HT1080 (cell line): ENCODE data around the gene SPATA46. TPM values are rescaled to one million over a fixed set of nuclear protein-coding genes. Genes with fewer than 3 reads are reported as not detected.
"Not testable (repeated sequence)": the region's sequence is repeated elsewhere in the genome, so short reads cannot be mapped to it uniquely, and the experiment has no call there.

Experiments used
- DNase-seq: peaks from one replicate; pipeline ENCODE4 v3.0.0-alpha.2; 2015; ENCODE audit warnings: low read depth
- total RNA-seq: library from RNA; depleted of rRNA; stranded (reverse); fragments of >200 nt; shearing (Covaris generic); gene quantifications from 2 replicates; pipeline ENCODE4 v1.2.3, GENCODE V29; 2014

Gene SPATA46
- total RNA-seq, 1 experiment from 2014 or later: not detected

DNA sequence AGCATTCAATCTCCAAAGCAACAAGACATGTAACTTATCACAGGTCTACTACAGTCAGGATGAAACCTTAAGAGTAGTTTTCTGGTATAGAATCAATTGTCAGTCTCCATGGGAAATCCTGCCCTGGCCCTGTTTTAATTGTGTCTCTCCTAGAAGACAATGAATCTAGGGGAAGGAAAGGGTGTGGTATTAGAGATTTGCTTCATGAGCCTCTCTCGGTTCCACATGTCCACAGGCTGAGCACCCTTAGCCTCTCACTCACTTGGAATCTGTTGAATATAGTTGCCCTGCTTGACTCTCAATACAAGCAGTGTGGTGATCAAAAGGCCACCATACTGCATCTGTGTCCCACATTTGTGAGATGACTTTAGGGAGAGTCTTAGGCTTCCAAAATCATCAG, 17.7 kb downstream of the SPATA46 start:
- no peak for DNase-seq

DNA sequence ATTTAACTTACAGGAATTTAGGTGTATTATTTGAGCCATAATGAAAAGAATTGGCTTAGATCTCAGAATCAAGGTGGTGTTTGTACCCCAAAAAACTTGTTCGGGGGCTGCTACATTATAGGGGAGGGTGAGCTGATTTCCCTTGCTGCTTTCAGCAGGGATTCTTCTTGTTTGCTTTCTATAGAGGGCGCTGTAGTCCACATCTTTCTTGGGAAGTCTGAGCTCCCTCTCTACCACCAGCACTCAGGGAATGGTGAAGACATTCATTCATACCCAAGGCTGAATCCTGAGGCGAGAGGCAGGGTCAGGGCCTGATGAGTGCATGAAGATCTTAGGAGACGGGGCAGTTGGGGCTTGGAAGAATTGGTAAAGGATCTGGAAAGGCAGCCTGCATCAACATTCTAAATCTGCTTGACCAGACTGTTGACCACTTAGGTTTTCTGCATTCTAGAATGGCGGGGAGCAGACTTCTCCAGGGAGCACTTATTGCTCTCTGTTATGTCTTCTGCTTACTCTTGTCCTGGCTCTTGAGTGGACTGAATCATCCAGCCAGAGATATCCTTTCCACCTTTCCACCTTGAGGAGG, 18.9 kb downstream of the SPATA46 start:
- DNase-seq: peak; percentile 24

DNA sequence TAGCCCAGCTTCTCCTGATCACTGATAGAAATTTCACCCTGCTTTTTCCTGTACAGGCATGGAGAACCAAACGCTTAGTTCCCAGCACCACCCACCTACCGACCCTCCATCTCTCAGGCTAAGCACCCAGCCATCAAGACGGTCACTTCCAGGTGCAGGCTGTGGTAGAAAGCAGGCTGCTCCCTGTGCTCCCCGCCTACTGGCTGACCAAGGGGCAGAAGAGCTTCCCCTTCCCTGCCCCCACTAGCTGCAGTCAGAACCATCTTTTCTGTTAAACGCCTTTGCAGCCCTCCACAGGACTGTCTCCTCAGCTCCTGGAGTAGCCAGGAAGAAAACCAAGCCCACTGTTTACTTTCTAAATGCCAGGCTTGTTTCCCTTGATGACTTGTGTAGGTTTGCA, 23.0 kb downstream of the SPATA46 start:
- DNase-seq: no peak

DNA sequence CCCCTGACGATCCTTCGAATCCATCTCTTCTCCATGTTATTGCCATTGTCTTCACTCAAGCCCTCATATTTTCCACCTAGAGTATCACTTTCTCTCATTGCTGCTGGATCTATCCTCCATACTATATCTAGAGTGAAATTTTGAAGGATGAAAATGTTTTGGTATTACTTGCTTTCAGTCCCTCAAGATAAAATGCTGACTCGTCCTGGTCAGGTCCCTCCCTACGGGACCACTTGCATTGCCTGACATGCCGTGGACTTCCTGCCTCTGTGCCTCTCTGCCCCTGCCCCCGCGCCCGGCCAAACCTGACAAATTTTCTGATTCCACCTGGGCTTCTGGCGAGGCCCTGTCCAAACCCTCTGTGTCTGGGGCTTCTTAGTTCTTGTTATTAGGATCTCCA, 23.6 kb downstream of the SPATA46 start:
- no peak for DNase-seq

DNA sequence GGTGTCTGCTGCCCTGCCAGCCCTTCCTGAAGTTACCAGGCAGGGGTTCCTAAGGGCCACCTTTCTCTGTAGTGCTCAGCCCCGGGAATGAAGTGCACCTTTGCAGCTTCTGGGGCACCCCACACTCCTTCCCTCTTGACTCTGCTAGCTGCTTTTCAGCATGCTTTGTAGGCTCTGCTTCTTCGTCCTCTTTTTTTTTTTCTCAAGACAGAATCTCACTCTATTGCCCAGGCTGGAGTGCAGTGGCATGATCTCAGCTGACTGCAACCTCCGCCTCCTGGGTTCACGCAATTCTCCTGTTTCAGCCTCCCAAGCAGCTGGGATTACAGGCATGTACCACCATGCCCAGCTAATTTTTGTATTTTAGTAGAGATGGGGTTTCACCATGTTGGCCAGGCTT, 24.8 kb downstream of the SPATA46 start:
- not testable (repeated sequence) for DNase-seq

DNA sequence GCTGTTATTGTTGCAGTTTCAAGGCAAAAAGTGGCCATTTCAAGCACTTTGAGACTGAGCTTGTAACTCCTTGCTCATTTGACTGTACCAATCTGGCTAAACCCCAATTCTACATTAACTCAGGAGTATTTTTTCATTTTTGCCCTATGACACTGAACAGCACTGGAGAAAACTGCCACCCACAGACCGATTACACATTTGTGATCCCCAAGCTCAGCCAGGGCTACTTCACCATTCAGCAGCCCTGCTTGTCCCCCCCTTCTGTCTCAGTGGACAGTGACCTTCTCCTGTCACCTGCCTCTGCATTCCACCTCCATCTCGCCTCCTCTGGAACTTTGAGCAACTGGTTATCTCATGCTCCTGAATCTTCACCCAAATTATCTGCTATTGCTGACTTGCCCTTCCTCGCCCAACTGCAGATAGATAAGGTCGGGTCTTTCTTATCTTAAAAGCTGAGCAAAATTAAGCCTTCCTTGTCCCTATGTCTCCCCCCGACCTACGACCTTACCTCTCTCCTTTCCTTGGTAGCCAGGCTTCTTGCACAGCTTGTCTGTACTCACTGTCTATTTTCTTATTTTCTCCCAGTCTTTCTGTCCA, 25.3 kb downstream of the SPATA46 start:
- no peak for DNase-seq

DNA sequence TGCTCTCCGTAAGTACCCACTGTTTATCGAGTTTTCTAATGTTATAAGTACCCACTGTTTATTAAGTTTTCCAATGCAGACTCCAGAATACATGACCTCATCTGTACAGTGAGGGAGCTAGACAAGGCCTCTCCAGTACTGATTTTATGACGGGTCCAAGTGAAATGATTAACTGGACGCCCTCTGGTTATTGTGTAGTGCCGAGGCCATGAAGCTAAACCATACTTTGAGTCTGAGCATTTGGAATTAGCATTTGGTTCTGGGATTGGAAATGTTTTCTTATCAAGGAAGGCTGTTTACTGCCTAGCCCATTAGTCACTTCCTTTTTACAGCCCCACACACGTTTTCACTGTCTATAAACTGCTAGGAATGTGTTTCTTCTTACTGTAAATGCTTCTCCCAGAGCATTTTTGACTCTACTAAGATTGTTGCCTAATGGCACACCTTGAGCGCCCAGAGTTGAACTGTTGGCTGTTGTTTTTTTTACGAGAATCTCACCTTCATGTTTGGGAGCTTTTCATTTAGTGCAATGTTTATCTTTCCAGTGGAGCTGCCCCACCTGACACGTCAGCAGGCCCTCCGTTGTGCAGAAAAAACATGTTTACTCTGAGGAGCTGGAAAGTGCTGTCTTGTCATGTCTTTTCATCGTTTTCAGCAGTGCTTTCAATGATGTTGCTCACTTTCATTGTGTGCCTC, 26.9 kb downstream of the SPATA46 start:
- DNase-seq: peak; percentile 77

DNA sequence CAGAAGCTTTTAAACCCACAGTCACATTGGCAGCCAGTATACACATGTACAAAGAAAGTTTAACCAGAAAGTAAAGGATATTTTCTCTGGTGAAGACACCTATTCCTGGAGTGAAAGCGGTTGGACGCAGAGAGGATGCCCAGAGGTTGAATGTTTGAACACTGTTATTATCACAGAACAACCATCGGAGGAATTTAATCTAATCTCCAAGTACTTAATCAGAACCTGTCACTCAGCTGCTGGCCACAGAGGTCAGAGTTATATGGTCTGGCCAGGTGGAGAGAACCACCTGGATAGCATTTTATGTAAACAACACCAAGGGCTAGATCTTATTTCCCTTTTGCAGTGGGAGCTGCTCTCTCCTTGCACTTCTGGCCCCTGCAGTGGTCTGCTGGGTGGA, 29.4 kb downstream of the SPATA46 start:
- no peak for DNase-seq

DNA sequence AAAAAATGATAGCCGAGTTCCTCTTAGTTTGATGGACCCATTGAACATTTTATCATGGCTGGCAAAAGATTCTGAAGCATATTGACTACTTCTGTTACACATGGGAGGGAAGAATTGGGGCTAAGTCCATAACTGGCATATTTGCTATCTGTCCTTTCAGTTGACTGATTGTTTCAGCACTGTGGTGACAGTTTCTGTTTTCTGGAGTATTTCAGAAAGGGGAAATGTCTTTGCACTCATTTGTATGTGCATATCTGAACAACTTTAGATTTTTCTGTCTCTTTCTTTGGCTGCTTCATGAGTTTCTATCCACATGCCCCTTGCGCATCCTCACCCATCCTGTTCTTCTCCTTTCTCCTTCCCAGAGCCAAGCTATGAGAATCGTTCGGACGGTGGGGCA, 33.2 kb downstream of the SPATA46 start:
- DNase-seq: no peak

DNA sequence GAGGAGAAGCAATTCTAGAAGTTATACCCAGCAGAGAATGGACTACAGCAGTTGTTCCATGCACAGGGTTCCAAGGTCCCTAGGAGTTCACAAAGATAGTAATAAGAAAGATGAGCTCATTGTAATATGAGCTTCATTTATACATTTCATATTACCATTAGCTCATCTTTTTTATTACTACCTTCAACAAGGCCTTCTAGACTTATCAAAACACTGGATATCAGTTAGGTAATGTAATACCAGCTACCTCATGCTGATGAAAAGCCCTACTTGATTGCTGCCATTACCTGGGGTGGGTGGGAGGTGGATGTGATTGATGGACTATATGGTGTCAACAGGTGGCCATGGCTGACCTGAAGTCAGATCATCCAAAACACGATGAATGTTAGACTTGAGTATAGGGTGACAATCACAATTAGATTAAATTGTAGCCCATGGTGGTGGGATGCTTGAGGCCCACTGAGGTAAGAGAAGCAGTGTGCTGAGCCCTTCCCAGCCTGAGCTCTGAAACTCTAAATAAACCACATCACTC, 34.1 kb downstream of the SPATA46 start:
- no peak for DNase-seq

DNA sequence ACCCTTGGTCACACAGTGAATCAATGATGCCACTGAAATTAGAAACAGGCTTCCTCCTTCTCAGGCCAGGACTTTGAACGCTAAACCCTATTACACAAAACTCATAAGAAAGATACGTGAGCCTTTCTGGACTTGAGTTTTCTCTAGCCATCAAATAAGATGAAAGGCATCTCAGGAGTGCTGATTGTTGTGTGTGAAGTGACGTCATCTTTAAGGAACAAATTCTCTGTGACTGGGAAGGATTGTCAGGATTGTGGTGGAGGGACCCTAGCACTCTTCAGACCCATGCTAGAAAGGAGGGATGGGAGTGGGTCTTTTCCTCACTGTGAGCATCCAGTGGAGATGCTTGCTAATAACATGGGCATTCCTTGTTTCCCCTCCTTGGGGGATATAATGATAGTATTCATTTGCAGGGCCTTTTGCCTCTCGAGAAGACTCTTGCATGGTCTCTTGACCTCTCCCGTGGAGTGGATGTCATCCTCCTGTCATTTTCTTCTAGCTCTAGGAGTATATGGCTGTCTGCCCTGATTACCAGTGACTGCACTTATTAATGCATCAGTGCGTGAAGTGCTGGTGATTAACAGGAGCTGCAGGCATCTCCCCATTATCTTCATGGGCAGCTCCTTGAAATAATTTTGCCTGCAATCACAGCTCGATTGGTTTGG, 39.9 kb downstream of the SPATA46 start:
- no peak for DNase-seq

DNA sequence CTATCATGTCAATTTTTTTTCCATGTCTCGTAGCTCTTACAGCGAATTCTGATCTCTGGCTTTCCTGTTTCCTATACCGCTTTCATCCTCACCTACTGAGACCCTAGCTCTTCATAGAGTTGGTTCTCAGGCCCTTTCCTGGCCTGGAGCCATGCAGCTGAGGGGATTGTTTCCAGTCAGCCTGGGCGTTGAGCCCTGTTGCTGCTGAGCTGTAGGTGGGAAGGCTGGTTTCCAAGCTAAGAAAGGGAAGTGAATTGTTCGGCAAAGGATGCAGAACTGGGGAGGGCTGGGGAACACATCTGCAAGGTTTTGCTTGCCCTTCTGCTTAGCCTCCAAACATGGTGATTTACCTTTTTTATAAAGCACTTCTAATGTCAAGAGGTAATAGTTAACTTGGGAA, 41.5 kb downstream of the SPATA46 start:
- no peak for DNase-seq

DNA sequence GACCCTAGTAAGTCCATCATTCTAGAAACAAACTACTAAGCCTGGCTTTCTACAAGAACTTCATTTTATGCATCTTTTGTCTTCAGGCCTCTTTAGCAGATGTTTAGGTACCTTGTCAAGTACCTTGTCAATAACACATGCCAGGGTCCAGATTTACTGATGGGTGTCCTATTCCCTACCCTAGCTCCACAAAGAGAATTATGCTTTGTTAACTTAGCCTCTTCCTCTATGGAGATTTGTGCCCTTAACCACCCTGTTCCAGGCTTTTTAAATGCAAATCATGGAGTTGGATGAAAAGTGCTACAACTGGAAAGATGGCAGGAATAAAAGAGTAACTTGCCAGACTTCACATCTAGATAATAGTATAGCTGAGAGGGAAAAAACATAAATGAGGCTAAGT, 42.7 kb downstream of the SPATA46 start:
- DNase-seq: no peak

DNA sequence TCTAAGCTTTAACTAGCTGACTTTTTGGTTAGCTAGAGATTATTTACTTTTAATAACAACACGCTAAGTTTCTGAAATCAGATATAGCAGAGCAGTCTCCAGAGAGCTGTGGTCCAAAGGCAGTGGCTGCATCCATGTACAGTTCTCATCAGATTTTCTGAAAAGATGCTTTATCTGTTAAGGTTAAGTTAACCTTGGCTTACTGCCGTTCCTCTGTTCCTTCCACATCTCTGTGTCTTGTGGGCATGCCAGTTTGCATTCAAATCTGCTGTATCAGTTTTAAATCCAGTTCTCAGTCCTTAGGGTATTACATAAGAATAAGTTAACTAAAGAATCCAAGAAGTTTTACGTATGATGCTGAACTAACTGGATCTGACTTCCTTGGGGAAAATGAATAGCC, 46.8 kb downstream of the SPATA46 start:
- DNase-seq: no peak

DNA sequence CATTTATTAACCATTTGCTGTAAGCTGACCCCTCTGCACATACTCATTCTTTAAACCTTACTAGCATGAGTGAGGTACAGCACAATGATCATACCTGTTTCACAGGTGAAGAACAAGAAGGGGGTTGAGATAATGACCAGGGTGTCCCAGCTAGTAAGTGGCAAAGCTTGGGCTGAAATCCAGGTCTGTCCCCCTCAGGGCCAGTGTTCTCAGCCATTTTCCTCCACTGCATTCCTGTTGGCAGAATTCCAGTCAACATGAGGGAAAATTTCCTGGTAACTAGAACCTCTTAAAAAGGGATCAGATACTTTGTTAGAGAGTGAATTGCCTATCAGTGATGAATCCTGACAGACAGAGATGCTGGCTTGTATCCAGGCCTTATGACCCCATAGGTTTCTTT, 48.1 kb downstream of the SPATA46 start:
- DNase-seq: no peak

DNA sequence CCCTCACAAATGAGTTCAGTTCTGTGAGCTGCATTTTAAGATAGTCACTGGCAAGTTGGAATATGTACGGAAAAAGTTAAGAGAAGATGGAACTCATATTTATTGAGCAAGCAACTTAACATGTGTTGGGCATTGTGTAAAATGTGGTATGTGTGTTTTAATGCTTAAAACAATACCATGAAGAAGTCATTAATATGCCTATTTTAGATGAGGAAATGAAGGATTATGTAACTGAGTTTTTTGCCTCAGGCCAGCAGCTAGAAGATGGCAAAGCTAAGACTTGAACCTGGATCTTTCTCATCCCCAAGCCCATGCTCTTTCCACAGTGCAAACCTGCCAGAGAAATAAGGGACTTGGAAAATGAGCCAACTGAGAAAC, 48.9 kb downstream of the SPATA46 start:
- DNase-seq: no peak

DNA sequence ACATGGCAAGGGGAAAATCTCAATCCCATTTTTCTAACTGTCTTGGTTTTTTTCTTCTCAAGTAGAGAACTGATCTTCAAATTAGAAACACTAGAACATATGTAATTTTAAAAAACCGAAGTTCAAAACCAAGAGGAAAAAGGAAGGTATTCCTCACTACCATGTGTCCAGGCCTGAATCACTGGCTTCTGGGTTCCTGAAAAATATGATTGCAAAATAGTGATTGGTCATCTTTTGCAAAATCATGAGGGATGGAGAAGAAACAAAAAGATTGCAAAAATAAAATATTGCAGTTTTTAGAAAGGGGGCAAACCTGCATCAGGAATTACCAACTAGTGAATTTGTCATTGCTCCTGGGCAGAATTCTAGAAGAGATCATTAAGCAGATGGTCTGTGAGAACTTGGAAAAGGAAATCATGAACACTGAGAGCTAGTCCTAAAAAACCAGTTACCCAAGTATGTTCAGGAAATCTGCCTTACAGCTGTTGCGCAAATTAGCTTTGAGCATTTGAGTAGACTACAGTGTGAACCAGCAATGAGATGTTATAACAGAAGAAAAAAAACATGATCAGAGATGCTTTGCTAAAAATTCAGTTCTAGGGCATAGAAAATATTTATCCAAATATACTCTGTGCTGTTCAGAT, 49.4 kb downstream of the SPATA46 start:
- DNase-seq: no peak

DNA sequence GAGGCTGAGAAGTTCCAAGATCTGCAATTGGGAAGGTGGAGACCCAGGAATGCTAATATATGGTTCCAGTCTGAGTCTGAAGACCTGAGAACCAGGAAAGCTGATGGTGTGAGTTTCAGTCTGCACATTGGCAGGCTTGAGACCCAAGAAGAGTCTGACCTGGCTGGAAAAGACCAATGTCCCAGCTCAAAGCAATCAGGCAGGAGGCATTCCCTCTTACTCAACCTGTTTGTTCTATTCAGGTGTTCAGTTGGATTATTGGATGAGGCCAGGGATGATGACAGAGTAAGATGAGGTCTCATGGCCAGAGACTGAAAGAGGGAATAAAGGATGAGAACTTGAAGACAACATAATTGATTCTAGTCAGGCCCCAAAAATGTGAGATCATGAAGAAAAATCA, 50.1 kb downstream of the SPATA46 start:
- no peak for DNase-seq

DNA sequence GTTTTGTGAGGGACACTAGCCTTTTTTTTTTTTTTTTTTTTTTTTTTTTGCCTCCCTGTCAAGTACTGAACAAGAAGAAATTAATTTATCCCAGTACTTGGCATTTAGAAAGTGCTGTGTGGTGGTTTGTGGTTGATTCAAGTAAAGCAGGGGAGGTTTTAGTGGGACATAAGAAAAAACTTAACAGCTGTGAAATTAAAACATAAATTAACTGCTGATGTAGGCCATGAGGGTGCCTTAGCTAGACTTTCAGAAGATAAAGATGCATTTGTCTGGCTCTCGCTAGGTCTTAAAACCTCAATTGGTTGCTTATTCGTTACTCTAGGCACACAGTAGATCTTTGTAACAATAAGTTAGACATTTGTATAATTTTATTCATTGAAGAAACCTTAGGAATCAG, 52.3 kb downstream of the SPATA46 start:
- no peak for DNase-seq
